Suprapubic skin (tissue), 4 donors: ENCODE data around the gene BMPER. TPM values are rescaled to one million over a fixed set of nuclear protein-coding genes. Genes with fewer than 3 reads are reported as not detected.

Source experiments
- DNase-seq, 2 donors: peaks; one replicate each; pipeline ENCODE4 v3.0.0-alpha.2; 2019; ENCODE audit warnings: low spot score in 2 of 2
- H3K27ac ChIP-seq: fragments of 200-600 bp; sonication (generic); one replicate; pipeline ENCODE4 v1.5.1; 2019
- H3K27me3 ChIP-seq: fragments of 200-600 bp; sonication (generic); one replicate; pipeline ENCODE4 v1.5.1; 2019
- H3K36me3 ChIP-seq: fragments of 200-600 bp; sonication (generic); one replicate; pipeline ENCODE4 v1.5.1; 2019
- H3K4me1 ChIP-seq: fragments of 200-600 bp; sonication (generic); one replicate; pipeline ENCODE4 v1.5.1; 2019
- H3K4me3 ChIP-seq: fragments of 200-600 bp; sonication (generic); one replicate; pipeline ENCODE4 v1.5.1; 2019; ENCODE audit warnings: mild to moderate bottlenecking
- H3K9me3 ChIP-seq: fragments of 200-600 bp; sonication (generic); one replicate; pipeline ENCODE4 v1.5.1; 2019
- CTCF ChIP-seq, 2 donors: fragments of 200-600 bp in 1 of 2; fragments of 450-650 bp in 1 of 2; sonication (generic) in 1 of 2; IDR thresholded peaks; one replicate each; pipeline ENCODE4 v1.5.1; 2016 to 2019; ENCODE audit warnings: antibody characterized with exemption in 2 of 2, mild to moderate bottlenecking in 1 of 2, moderate library complexity in 1 of 2
- EP300 ChIP-seq: sonication (generic); formaldehyde crosslinking; IDR thresholded peaks from one replicate; pipeline ENCODE4 v1.6.1; 2017; ENCODE audit warnings: antibody characterized with exemption
- POLR2A ChIP-seq, 2 donors: fragments of 450-650 bp; IDR thresholded peaks; one replicate each; pipeline ENCODE4 v1.6.1; 2017; ENCODE audit warnings: antibody characterized with exemption in 2 of 2, mild to moderate bottlenecking in 2 of 2, moderate library complexity in 2 of 2
- POLR2AphosphoS5 ChIP-seq, 3 donors: sonication (generic); formaldehyde crosslinking; IDR thresholded peaks; one replicate each; pipeline ENCODE4 v1.6.1; 2017; ENCODE audit warnings: antibody characterized with exemption in 3 of 3
- WGBS: methylation state at CpG from one replicate; pipeline ENCODE4 v1.1.5; 2018; 5-methylcytosine and 5-hydroxymethylcytosine counted together
- total RNA-seq, 4 donors: library from RNA; depleted of rRNA; stranded (reverse); fragments of >200 nt; gene quantifications; one replicate each; pipeline ENCODE4 v1.1.0, GENCODE V29; 2016

The BMPER gene
- total RNA-seq, 4 donors from 2014 or later = 0.52 to 7.2 (median 1.2) TPM

- Histone ChIP-seq H3K4me3 (no peak overlapping the region), H3K27me3 (peaks cover 8% of the 10 kb centered on the region), H3K36me3 (no peaks in the 10 kb centered on the region), H3K27ac (no peak overlapping the region), H3K4me1 (no peaks in the 10 kb centered on the region), H3K9me3 (no peaks in the 10 kb centered on the region)
- no peak for DNase-seq
- TF ChIP-seq POLR2AphosphoS5 (IDR thresholded peaks at IDR 0.05) (no peak), EP300 (no peak), CTCF (IDR thresholded peaks at IDR 0.05) (no peak), POLR2A (IDR thresholded peaks at IDR 0.05) (no peak)
Observed at GRCh38 chr7:33940503-33940902, 35.2 kb downstream of the BMPER start.

- WGBS = 78% methylated on average over 6 of the region's 6 CpGs
- H3K27ac ChIP-seq = no peak overlapping the region
- H3K4me1 ChIP-seq = no peaks in the 10 kb centered on the region
- peaks cover 8% of the 10 kb centered on the region for H3K27me3 ChIP-seq
- DNase-seq = no peak
- TF ChIP-seq EP300 (no peak), POLR2AphosphoS5 (IDR thresholded peaks at IDR 0.05) (no peak), POLR2A (IDR thresholded peaks at IDR 0.05) (no peak), CTCF (IDR thresholded peaks at IDR 0.05) (no peak)
- H3K36me3 ChIP-seq = no peaks in the 10 kb centered on the region
- no peak overlapping the region for H3K4me3 ChIP-seq
- no peaks in the 10 kb centered on the region for H3K9me3 ChIP-seq
Observed at GRCh38 chr7:33941418-33941817, 36.1 kb downstream of the BMPER start.

- WGBS = 55% methylated on average over 3 of the region's 3 CpGs
- Histone ChIP-seq H3K4me1 (no peaks in the 10 kb centered on the region), H3K4me3 (no peak overlapping the region), H3K9me3 (no peaks in the 10 kb centered on the region), H3K27me3 (no peaks in the 10 kb centered on the region), H3K36me3 (no peaks in the 10 kb centered on the region), H3K27ac (no peak overlapping the region)
- TF ChIP-seq POLR2AphosphoS5 (IDR thresholded peaks at IDR 0.05) = no peak
- no peak for TF ChIP-seq POLR2A (IDR thresholded peaks at IDR 0.05)
- TF ChIP-seq CTCF (IDR thresholded peaks at IDR 0.05) = no peak
- no peak for TF ChIP-seq EP300
- DNase-seq = no peak
Observed at GRCh38 chr7:33946094-33946699, 40.9 kb downstream of the BMPER start.

GRCh38 chr7:33950047-33950714, 44.8 kb downstream of the BMPER start:
- no peak overlapping the region for H3K27ac ChIP-seq
- H3K4me1 ChIP-seq = no peaks in the 10 kb centered on the region
- 97% methylated on average over 4 of the region's 5 CpGs for WGBS
- no peaks in the 10 kb centered on the region for H3K36me3 ChIP-seq
- no peak overlapping the region for H3K4me3 ChIP-seq
- H3K9me3 ChIP-seq = no peaks in the 10 kb centered on the region
- DNase-seq = no peak
- TF ChIP-seq EP300 = no peak
- TF ChIP-seq POLR2A (IDR thresholded peaks at IDR 0.05) = no peak
- TF ChIP-seq POLR2AphosphoS5 (IDR thresholded peaks at IDR 0.05) = no peak
- TF ChIP-seq CTCF (IDR thresholded peaks at IDR 0.05) = no peak
- no peaks in the 10 kb centered on the region for H3K27me3 ChIP-seq

GRCh38 chr7:33952824-33953223, 47.5 kb downstream of the BMPER start:
- 88% methylated on average over 3 of the region's 3 CpGs for WGBS
- TF ChIP-seq CTCF (IDR thresholded peaks at IDR 0.05) (no peak), POLR2AphosphoS5 (IDR thresholded peaks at IDR 0.05) (no peak), POLR2A (IDR thresholded peaks at IDR 0.05) (no peak), EP300 (no peak)
- Histone ChIP-seq H3K27ac (no peak overlapping the region), H3K4me1 (no peaks in the 10 kb centered on the region), H3K4me3 (no peak overlapping the region), H3K36me3 (no peaks in the 10 kb centered on the region), H3K27me3 (peaks cover 5% of the 10 kb centered on the region), H3K9me3 (no peaks in the 10 kb centered on the region)
- no peak for DNase-seq
